HepG2 (cell line): ENCODE measurements around the gene KRTAP26-1. TPM values are rescaled to one million over a fixed set of nuclear protein-coding genes. Genes with fewer than 3 reads are reported as not detected.

Experiments used
- ATAC-seq: fragments of 200-7000 bp; cut with Tn5 transposase; 3 replicates; pipeline ENCODE4 v1.9.1; 2020; ENCODE audit warnings: mild to moderate bottlenecking, moderate library complexity
- BruUV-seq: library from RNA; stranded (reverse); fragments of 400-500 nt; replicated peaks from 2 replicates; lab custom pipeline; 2021; lab: Mats Ljungman, UMichigan
- CTCF ChIA-PET: fragments of 300-600 bp; formaldehyde crosslinking; extraction: SDS; loops from one replicate; lab custom pipeline; 2021; ENCODE audit warnings: low total read pairs, inconsistent platforms, low intra/inter-chr PET ratio; lab: Yijun Ruan, JAX
- POLR2A ChIA-PET: fragments of 350-600 bp; sonication (Branson Sonifier 250); formaldehyde crosslinking; loops from one replicate; lab custom pipeline; 2020; ENCODE audit warnings: antibody characterized with exemption, inconsistent platforms; lab: Yijun Ruan, JAX
- DNase-seq: peaks from one replicate; pipeline ENCODE4 v3.0.0-alpha.2; 2015; ENCODE audit warnings: low spot score
- FAIRE-seq: peaks from 3 replicates; lab custom pipeline; 2011; peaks lifted over from hg19 to GRCh38; lab: Jason Lieb, UNC
- H2AFZ ChIP-seq: one replicate; pipeline ENCODE4 v1.6.1; 2011; ENCODE audit warnings: low read length, inconsistent platforms
- H3K27ac ChIP-seq: fragments of 300-600 bp; 3 replicates; pipeline ENCODE4 v1.8.0; 2011; ENCODE audit warnings: mixed run types, mild to moderate bottlenecking, mixed read lengths, low read length, inconsistent platforms; ENCODE audit not compliant: insufficient read depth; ENCODE audit errors: extremely low read length
- H3K27me3 ChIP-seq, 2 experiments: fragments of 200-600 bp in 1 of 2; 2 replicates in 1 of 2; 3 replicates in 1 of 2; pipeline versions ENCODE4 v1.6.0 to v1.8.0; 2011; ENCODE audit warnings: low read length in 2 of 2, mild to moderate bottlenecking in 2 of 2, moderate library complexity in 2 of 2, inconsistent platforms in 1 of 2; ENCODE audit not compliant: insufficient read depth in 2 of 2, control insufficient read depth in 1 of 2
- H3K36me3 ChIP-seq, 2 experiments: fragments of 200-600 bp in 1 of 2; replicated peaks in 1 of 2; 2 replicates in 1 of 2; 3 replicates in 1 of 2; pipeline versions ENCODE4 v1.5.1 to v1.8.0; 2011; ENCODE audit warnings: low read length in 2 of 2, inconsistent platforms in 1 of 2; ENCODE audit not compliant: insufficient read depth in 2 of 2, control insufficient read depth in 1 of 2
- H3K4me1 ChIP-seq: 2 replicates; pipeline ENCODE4 v1.5.1; 2012; ENCODE audit warnings: low read length, inconsistent platforms; ENCODE audit not compliant: insufficient read depth
- H3K4me2 ChIP-seq: 2 replicates; pipeline ENCODE4 v1.6.0; 2011; ENCODE audit warnings: low read depth, low read length, inconsistent platforms
- H3K4me3 ChIP-seq, 3 experiments: fragments of 200-600 bp in 1 of 3; sonication (generic), shearing (Covaris generic) in 1 of 3; replicated peaks in 1 of 3; 2 replicates each; pipeline ENCODE4 v1.5.1; 2011 to 2016; ENCODE audit warnings: low read length in 3 of 3, inconsistent platforms in 2 of 3, low read depth in 2 of 3, mild to moderate bottlenecking in 2 of 3, control low read depth in 1 of 3, mixed read lengths in 1 of 3; ENCODE audit not compliant: insufficient read depth in 1 of 3
- H3K79me2 ChIP-seq: one replicate; pipeline ENCODE4 v1.6.1; 2011; ENCODE audit warnings: low read length, inconsistent platforms; ENCODE audit not compliant: insufficient read depth
- H3K9ac ChIP-seq: 2 replicates; pipeline ENCODE4 v1.6.0; 2011; ENCODE audit warnings: mild to moderate bottlenecking, low read depth, low read length, inconsistent platforms; ENCODE audit not compliant: insufficient read depth
- H3K9me3 ChIP-seq: 2 replicates; pipeline ENCODE4 v1.5.1; 2012; ENCODE audit warnings: mild to moderate bottlenecking, low read length
- H4K20me1 ChIP-seq: 2 replicates; pipeline ENCODE4 v1.6.0; 2011; ENCODE audit warnings: inconsistent platforms, mild to moderate bottlenecking, low read length, moderate library complexity; ENCODE audit not compliant: insufficient read depth
- FOXJ3 ChIP-seq: sonication (generic); formaldehyde crosslinking; IDR thresholded peaks from 2 replicates; pipeline ENCODE4 v1.4.0; 2020; ENCODE audit warnings: missing genetic modification reagents, mild to moderate bottlenecking, borderline replicate concordance
- MIER3 ChIP-seq: IDR thresholded peaks from 2 replicates; pipeline ENCODE4 v1.6.1; 2016; ENCODE audit warnings: missing compliant biosample characterization, borderline replicate concordance
- NCOA5 ChIP-seq: sonication (generic); formaldehyde crosslinking; IDR thresholded peaks from 2 replicates; pipeline ENCODE4 v1.4.0; 2020; ENCODE audit warnings: missing genetic modification reagents
- SMARCC2 ChIP-seq: fragments of 450-650 bp; IDR thresholded peaks from 2 replicates; pipeline ENCODE4 v1.6.1; 2017; ENCODE audit warnings: antibody characterized with exemption, mild to moderate bottlenecking
- STAG1 ChIP-seq: sonication (generic); formaldehyde crosslinking; IDR thresholded peaks from 2 replicates; pipeline ENCODE4 v1.4.0; 2020; ENCODE audit warnings: missing genetic modification reagents
- ZBTB21 ChIP-seq: sonication (generic); formaldehyde crosslinking; IDR thresholded peaks from 2 replicates; pipeline ENCODE4 v1.4.0; 2020; ENCODE audit warnings: missing genetic modification reagents
- ZNF468 ChIP-seq: sonication (generic); formaldehyde crosslinking; IDR thresholded peaks from 2 replicates; pipeline ENCODE4 v1.8.0; 2022; ENCODE audit warnings: mild to moderate bottlenecking, moderate library complexity, missing genetic modification reagents
- ZNF496 ChIP-seq: sonication (generic); formaldehyde crosslinking; IDR thresholded peaks from 2 replicates; pipeline ENCODE4 v1.8.1; 2023; ENCODE audit warnings: mild to moderate bottlenecking, moderate library complexity, missing genetic modification reagents; ENCODE audit not compliant: insufficient replicate concordance
- ZNF652 ChIP-seq: IDR thresholded peaks from 2 replicates; pipeline ENCODE4 v1.6.1; 2016; ENCODE audit warnings: low read depth, borderline replicate concordance
- ZNF782 ChIP-seq: sonication (generic); formaldehyde crosslinking; IDR thresholded peaks from 2 replicates; pipeline ENCODE4 v1.4.0; 2020; ENCODE audit warnings: missing genetic modification reagents, mild to moderate bottlenecking, borderline replicate concordance
- WGBS: methylation state at CpG from one replicate; pipeline ENCODE4 v1.1.6; 2017; ENCODE audit warnings: low lambda C conversion rate; 5-methylcytosine and 5-hydroxymethylcytosine counted together
- in situ Hi-C: cut with HindIII; loops from 2 replicates; pipeline ENCODE4 v1.10.0; 2017; ENCODE audit warnings: low pct_unique_long_range_greater_than_20kb; ENCODE audit not compliant: extremely low pct_ligation_motif_present
- intact Hi-C: fragments of 100-400 bp; cut with micrococcal nuclease; formaldehyde crosslinking; loops from one replicate; pipeline ENCODE4 v1.10.0; 2022; ENCODE audit not compliant: unreplicated experiment
- polyA plus RNA-seq, 8 experiments: library from polyadenylated mRNA; depleted of rRNA in 3 of 8; stranded (reverse) in 7 of 8; unstranded in 1 of 8; fragments of >200 nt; fragmentation: Illumina TruSeq in 4 of 8; extraction: Trizol in 4 of 8; gene quantifications; 2 replicates each; pipeline versions ENCODE4 v1.2.1 to v1.2.3, GENCODE V29; 2011 to 2016; ENCODE audit warnings: low read depth in 4 of 8, missing spikeins in 1 of 8, mixed read lengths in 1 of 8; ENCODE audit not compliant: insufficient read depth in 1 of 8
- total RNA-seq, 5 experiments: library from RNA; depleted of rRNA; stranded (reverse); fragments of >200 nt; fragmentation: Illumina TruSeq; extraction: Trizol; gene quantifications; 2 replicates each; pipeline ENCODE4 v1.2.3, GENCODE V29; 2016; ENCODE audit warnings: low read depth in 1 of 5
- TF ChIP-seq, protein P1 (sequence below): sonication (generic); formaldehyde crosslinking; IDR thresholded peaks from 2 replicates; pipeline ENCODE4 v1.4.0; 2020; ENCODE audit warnings: missing genetic modification reagents, borderline replicate concordance
- TF ChIP-seq, protein P2 (sequence below): sonication (generic); formaldehyde crosslinking; conservative IDR thresholded peaks from 2 replicates; pipeline ENCODE4 v1.8.0; 2022; ENCODE audit warnings: low read depth, missing genetic modification reagents

KRTAP26-1 gene
- total and polyA plus RNA-seq, 2 of the 13 experiments (the other 11 are each of a cell fraction or from before 2014, with no cell fraction given) = not detected

DNA sequence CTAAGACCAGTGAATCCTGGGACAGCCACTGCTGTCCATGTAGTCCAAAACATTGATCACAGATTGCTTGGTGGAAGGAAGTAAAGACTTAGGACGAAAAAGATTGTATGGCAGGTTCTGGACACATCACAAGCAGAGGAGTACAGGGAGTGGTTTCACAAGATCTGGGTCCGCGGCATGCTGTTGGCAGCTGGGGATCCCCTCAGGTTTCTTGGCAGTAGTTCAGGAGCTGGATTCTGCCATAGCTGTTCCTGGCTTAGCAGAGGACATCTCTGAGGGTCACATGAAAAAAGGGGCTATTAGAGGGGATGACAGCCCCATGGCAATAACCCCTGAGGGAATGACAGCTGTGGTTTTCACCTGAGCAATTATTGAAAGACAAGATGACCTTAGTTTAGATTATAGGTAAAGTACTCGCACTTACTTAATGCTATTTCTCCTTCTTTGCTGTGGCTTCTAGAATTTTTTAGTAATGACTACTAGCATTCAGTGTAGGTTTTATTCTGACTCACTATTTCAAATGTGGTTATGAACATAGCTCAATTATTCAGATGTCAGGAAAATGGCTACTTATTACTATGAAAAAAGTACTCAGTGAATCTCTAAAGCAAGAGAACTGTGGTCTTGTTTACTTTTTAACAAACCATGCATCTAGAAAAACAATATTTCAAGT, 9.2 kb upstream of the KRTAP26-1 start:
- TF ChIP-seq ZNF782 (CRISPR knock-in tag) (no peak), ZBTB21 (no peak), ZNF468 (CRISPR knock-in tag) (no peak), ZNF652 (no peak), ZNF496 (CRISPR knock-in tag) (no peak), MIER3 (CRISPR knock-in tag) (no peak), NCOA5 (CRISPR knock-in tag) (no peak), FOXJ3 (CRISPR knock-in tag) (no peak), SMARCC2 (no peak), STAG1 (no peak)
- TF ChIP-seq, protein P1, sequence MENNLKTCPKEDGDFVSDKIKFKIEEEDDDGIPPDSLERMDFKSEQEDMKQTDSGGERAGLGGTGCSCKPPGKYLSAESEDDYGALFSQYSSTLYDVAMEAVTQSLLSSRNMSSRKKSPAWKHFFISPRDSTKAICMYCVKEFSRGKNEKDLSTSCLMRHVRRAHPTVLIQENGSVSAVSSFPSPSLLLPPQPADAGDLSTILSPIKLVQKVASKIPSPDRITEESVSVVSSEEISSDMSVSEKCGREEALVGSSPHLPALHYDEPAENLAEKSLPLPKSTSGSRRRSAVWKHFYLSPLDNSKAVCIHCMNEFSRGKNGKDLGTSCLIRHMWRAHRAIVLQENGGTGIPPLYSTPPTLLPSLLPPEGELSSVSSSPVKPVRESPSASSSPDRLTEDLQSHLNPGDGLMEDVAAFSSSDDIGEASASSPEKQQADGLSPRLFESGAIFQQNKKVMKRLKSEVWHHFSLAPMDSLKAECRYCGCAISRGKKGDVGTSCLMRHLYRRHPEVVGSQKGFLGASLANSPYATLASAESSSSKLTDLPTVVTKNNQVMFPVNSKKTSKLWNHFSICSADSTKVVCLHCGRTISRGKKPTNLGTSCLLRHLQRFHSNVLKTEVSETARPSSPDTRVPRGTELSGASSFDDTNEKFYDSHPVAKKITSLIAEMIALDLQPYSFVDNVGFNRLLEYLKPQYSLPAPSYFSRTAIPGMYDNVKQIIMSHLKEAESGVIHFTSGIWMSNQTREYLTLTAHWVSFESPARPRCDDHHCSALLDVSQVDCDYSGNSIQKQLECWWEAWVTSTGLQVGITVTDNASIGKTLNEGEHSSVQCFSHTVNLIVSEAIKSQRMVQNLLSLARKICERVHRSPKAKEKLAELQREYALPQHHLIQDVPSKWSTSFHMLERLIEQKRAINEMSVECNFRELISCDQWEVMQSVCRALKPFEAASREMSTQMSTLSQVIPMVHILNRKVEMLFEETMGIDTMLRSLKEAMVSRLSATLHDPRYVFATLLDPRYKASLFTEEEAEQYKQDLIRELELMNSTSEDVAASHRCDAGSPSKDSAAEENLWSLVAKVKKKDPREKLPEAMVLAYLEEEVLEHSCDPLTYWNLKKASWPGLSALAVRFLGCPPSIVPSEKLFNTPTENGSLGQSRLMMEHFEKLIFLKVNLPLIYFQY (CRISPR knock-in tag) = no peak
- TF ChIP-seq, protein P2, sequence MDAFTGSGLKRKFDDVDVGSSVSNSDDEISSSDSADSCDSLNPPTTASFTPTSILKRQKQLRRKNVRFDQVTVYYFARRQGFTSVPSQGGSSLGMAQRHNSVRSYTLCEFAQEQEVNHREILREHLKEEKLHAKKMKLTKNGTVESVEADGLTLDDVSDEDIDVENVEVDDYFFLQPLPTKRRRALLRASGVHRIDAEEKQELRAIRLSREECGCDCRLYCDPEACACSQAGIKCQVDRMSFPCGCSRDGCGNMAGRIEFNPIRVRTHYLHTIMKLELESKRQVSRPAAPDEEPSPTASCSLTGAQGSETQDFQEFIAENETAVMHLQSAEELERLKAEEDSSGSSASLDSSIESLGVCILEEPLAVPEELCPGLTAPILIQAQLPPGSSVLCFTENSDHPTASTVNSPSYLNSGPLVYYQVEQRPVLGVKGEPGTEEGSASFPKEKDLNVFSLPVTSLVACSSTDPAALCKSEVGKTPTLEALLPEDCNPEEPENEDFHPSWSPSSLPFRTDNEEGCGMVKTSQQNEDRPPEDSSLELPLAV (CRISPR knock-in tag) = no peak
- H4K20me1 ChIP-seq = no peaks in the 10 kb centered on the region
- no peak overlapping the region for H2AFZ ChIP-seq
- peaks cover 91% of the 10 kb centered on the region for H3K9me3 ChIP-seq
- no peak overlapping the region for H3K4me3 ChIP-seq
- no TSS peak for BruUV-seq
- FAIRE-seq (no peak), ATAC-seq (no peak), DNase-seq (no peak)
- ChIA-PET CTCF (no interaction called here), POLR2A (no interaction called here)
- no peaks in the 10 kb centered on the region for H3K79me2 ChIP-seq
- no peaks in the 10 kb centered on the region for H3K36me3 ChIP-seq
- in situ Hi-C loops (loop anchor here (25.0 kb wide), 1 partner anchor 758 kb away; no protein-coding TSS in a partner anchor), intact Hi-C loops (no loop called here)
- WGBS = 0% methylated on average over 4 of the region's 4 CpGs
- H3K9ac ChIP-seq = no peak overlapping the region
- no peaks in the 10 kb centered on the region for H3K27me3 ChIP-seq
- no peak overlapping the region for H3K27ac ChIP-seq
- no peak overlapping the region for H3K4me2 ChIP-seq
- H3K4me1 ChIP-seq = no peaks in the 10 kb centered on the region
